Measurements from ENCODE around the gene MAG. TPM values are rescaled to one million over a fixed set of nuclear protein-coding genes. Genes with fewer than 3 reads are reported as not detected.
A peak's percentile ranks its signal among the peaks of the same experiment; 100 is the strongest.

The MAG gene
- total and polyA plus RNA-seq, 9 of the 15 experiments (the other 6 are each of a cell fraction or from before 2014, with no cell fraction given), result 0.11 to 10.0 (median 1.6) TPM

- Histone ChIP-seq H4K20me1 (replicated peaks; ENCODE audit: control insufficient read depth, insufficient read depth, low read length) (no peaks in the 10 kb centered on the region), H3K4me2 (ENCODE audit: insufficient read depth, low read length) (no peak overlapping the region), H3K4me1 (replicated peaks in 1 of 2; ENCODE audit: control insufficient read depth in 2 of 2, insufficient read depth in 2 of 2, low read length in 2 of 2) (peaks cover 2 to 11% of the 10 kb centered on the region in 2 experiments; a peak in 3 of 5 replicates), H3K9ac (ENCODE audit: insufficient read depth in 1 of 2, low read depth in 2 of 2, low read length in 2 of 2) (no peak overlapping the region; a peak in 1 of 4 replicates), H3K27ac (ENCODE audit: extremely low read depth, low read depth, low read length) (no peak overlapping the region), H3K27me3 (ENCODE audit: control insufficient read depth in 2 of 2, insufficient read depth in 2 of 2, low read length in 2 of 2) (no peaks in the 10 kb centered on the region), H3K4me3 (no peak overlapping the region), H2AFZ (ENCODE audit: low read depth, low read length) (no peak overlapping the region), H3K9me3 (replicated peaks; ENCODE audit: control insufficient read depth, insufficient read depth, low read depth, low read length) (no peaks in the 10 kb centered on the region), H3K9me1 (ENCODE audit: control insufficient read depth, insufficient read depth, low read length) (no peaks in the 10 kb centered on the region), H3K36me3 (ENCODE audit: control insufficient read depth, insufficient read depth, low read length) (no peaks in the 10 kb centered on the region), H3K79me2 (ENCODE audit: control insufficient read depth, insufficient read depth, low read length) (no peaks in the 10 kb centered on the region)
- in situ Hi-C loops (cut with MboI) (loop anchor here (10.0 kb wide), 1 partner anchor 58 kb away; no protein-coding TSS in a partner anchor), intact Hi-C loops (cut with micrococcal nuclease) (no loop called here)
- 49% methylated on average over 10 of the region's 12 CpGs for whole genome bisulfite sequencing (ENCODE audit: insufficient coverage, low coverage, missing lambda C conversion rate)
- DNase-seq (ENCODE audit: extremely low read depth in 1 of 4, low spot score in 3 of 4), result peak in 1 of 4 experiments; percentile 4
- TF ChIP-seq BCOR (IDR thresholded peaks at IDR 0.05) (no peak), ZBTB34 (CRISPR knock-in tag; IDR thresholded peaks at IDR 0.05) (no peak), ETV1 (tag; conservative IDR thresholded peaks at IDR 0.05; ENCODE audit: low read depth) (no peak), ZNF584 (CRISPR knock-in tag; IDR thresholded peaks at IDR 0.05; ENCODE audit: low read depth) (no peak), NR2F6 (CRISPR knock-in tag; IDR thresholded peaks at IDR 0.05) (no peak), ZNF224 (CRISPR knock-in tag; IDR thresholded peaks at IDR 0.05) (no peak), FOXM1 (IDR thresholded peaks at IDR 0.05; ENCODE audit: low read depth) (no peak), FOXM1 (CRISPR knock-in tag; IDR thresholded peaks at IDR 0.05; ENCODE audit: low read depth) (no peak), ELK1 (CRISPR knock-in tag; IDR thresholded peaks at IDR 0.05) (no peak), ZNF408 (CRISPR knock-in tag; IDR thresholded peaks at IDR 0.05; ENCODE audit: low read depth) (no peak), NCOA2 (IDR thresholded peaks at IDR 0.05; ENCODE audit: partially characterized antibody in 2 of 2) (no peak), PKNOX1 (IDR thresholded peaks at IDR 0.05) (no peak), FOS (IDR thresholded peaks at IDR 0.05; ENCODE audit: extremely low read depth, insufficient read length) (no peak), NFRKB (IDR thresholded peaks at IDR 0.05; ENCODE audit: low read depth) (no peak), NONO (IDR thresholded peaks at IDR 0.05; ENCODE audit: low read depth in 2 of 2, low read length in 1 of 2) (no peak), POU5F1 (IDR thresholded peaks at IDR 0.05; ENCODE audit: borderline replicate concordance, low read depth, low read length, partially characterized antibody) (no peak), BRF1 (IDR thresholded peaks at IDR 0.05; ENCODE audit: borderline replicate concordance, extremely low read depth, insufficient read length) (no peak)
- ATAC-seq, result no peak
- no peak for FAIRE-seq
- CTCF ChIA-PET (ENCODE audit: low intra/inter-chr PET ratio), result no interaction called here
- BruUV-seq (replicated peaks), result no TSS peak
- POLR2A ChIA-PET, result interaction anchor here (1.0 to 1.6 kb wide), 3 partner anchors 8 to 20 kb away, joined by 3 to 8 read pairs (median 3); no protein-coding TSS in a partner anchor
These were observed 40.9 kb downstream of the MAG start for GRCh38 chr19:35332817-35333216.

Measured in K562 (cell line).